Lung (tissue), 12 donors: ENCODE data around the gene LRRC8B. TPM values are rescaled to one million over a fixed set of nuclear protein-coding genes. Genes with fewer than 3 reads are reported as not detected.

Source experiments
- ATAC-seq: fragments of 200-7000 bp; cut with Tn5 transposase; one replicate; pipeline ENCODE4 v1.9.1; 2020; ENCODE audit warnings: moderate number of reproducible peaks; ENCODE audit not compliant: insufficient read depth, low FRiP score
- DNase-seq, 3 donors: peaks; one replicate each; pipeline ENCODE4 v3.0.0-alpha.2; 2013 to 2017
- H3K27ac ChIP-seq, 2 donors: one replicate each; pipeline ENCODE4 v1.5.1; 2013; ENCODE audit warnings: mild to moderate bottlenecking in 2 of 2, moderate library complexity in 2 of 2, control low read depth in 1 of 2, inconsistent platforms in 1 of 2, low read depth in 1 of 2, low read length in 1 of 2
- H3K27me3 ChIP-seq, 3 donors: one replicate each; pipeline ENCODE4 v1.5.1; 2013; ENCODE audit warnings: low read length in 2 of 3; ENCODE audit not compliant: control insufficient read depth in 3 of 3, insufficient read depth in 3 of 3
- H3K36me3 ChIP-seq, 4 donors: one replicate each; pipeline ENCODE4 v1.5.1; 2013; ENCODE audit warnings: low read length in 4 of 4, mild to moderate bottlenecking in 1 of 4, moderate library complexity in 1 of 4; ENCODE audit not compliant: control insufficient read depth in 4 of 4, insufficient read depth in 4 of 4
- H3K4me1 ChIP-seq, 5 donors: one replicate each; pipeline ENCODE4 v1.5.1; 2013; ENCODE audit warnings: low read length in 5 of 5, mild to moderate bottlenecking in 2 of 5, moderate library complexity in 1 of 5; ENCODE audit not compliant: control insufficient read depth in 5 of 5, insufficient read depth in 5 of 5
- H3K4me3 ChIP-seq: one replicate; pipeline ENCODE4 v1.5.1; 2013; ENCODE audit warnings: mild to moderate bottlenecking, control low read depth, moderate library complexity
- H3K9ac ChIP-seq, 2 donors: one replicate each; pipeline ENCODE4 v1.5.1; 2013; ENCODE audit warnings: low read length in 2 of 2, control low read depth in 1 of 2; ENCODE audit not compliant: insufficient read depth in 1 of 2
- H3K9me3 ChIP-seq, 4 donors: one replicate each; pipeline ENCODE4 v1.5.1; 2013; ENCODE audit warnings: low read length in 3 of 4, mild to moderate bottlenecking in 1 of 4, moderate library complexity in 1 of 4; ENCODE audit not compliant: control insufficient read depth in 4 of 4, insufficient read depth in 3 of 4
- CTCF ChIP-seq: IDR thresholded peaks from 2 replicates; pipeline ENCODE4 v1.5.1; 2012; ENCODE audit warnings: mild to moderate bottlenecking; ENCODE audit errors: control extremely low read depth, extremely low read depth
- WGBS, 2 donors: extraction: QIAGEN DNeasy Blood & Tissue Kit; methylation state at CpG; one replicate each; pipeline ENCODE4 v1.1.7; 2013; 5-methylcytosine and 5-hydroxymethylcytosine counted together
- polyA plus RNA-seq, 2 donors: library from polyadenylated mRNA; stranded (reverse); fragments of 200-250 nt; gene quantifications; one replicate each; pipeline ENCODE4 v1.2.1, GENCODE V29; 2013
- total RNA-seq, 2 donors: library from RNA; depleted of rRNA in 1 of 2; stranded (reverse); fragments of >200 nt in 1 of 2; gene quantifications; one replicate each; pipeline ENCODE4 v1.2.1, GENCODE V29; 2014 to 2021
- donor health status: control.
- donor health status: control.
- donor health status: Bipolar disorder and iron deficiency.
- donor health status: healthy.
- donor health status: DM: yes; HTN: yes; CAD: no.

Gene LRRC8B
- total and polyA plus RNA-seq, 4 donors, result 4.3 to 22.8 (median 11.0) TPM

GRCh38 chr1:89606227-89606980 is 81.8 kb downstream of the LRRC8B start:
- Histone ChIP-seq H3K27me3 (no peaks in the 10 kb centered on the region), H3K36me3 (no peaks in the 10 kb centered on the region), H3K4me3 (no peak overlapping the region), H3K9me3 (no peaks in the 10 kb centered on the region), H3K9ac (no peak overlapping the region), H3K27ac (peak overlapping the region in 1 of 2 donors; percentile 29), H3K4me1 (peaks cover 0 to 18% (median 6%) of the 10 kb centered on the region in 5 donors)
- TF ChIP-seq CTCF, result no peak
- WGBS, 2 donors, result 97 to 99% methylated on average over 3 of the region's 3 CpGs
- ATAC-seq (no peak), DNase-seq (no peak)

GRCh38 chr1:89607156-89607555 is 82.5 kb downstream of the LRRC8B start:
- no peak for ATAC-seq
- 79 to 80% methylated on average over 2 of the region's 2 CpGs for WGBS, 2 donors

GRCh38 chr1:89607586-89608318 is 83.1 kb downstream of the LRRC8B start:
- ATAC-seq, result no peak
- no peak for TF ChIP-seq CTCF
- Histone ChIP-seq H3K9me3 (no peaks in the 10 kb centered on the region), H3K27ac (peak overlapping the region in 1 of 2 donors; percentile 67), H3K9ac (no peak overlapping the region), H3K36me3 (no peaks in the 10 kb centered on the region), H3K4me1 (peaks cover 0 to 18% (median 5%) of the 10 kb centered on the region in 5 donors), H3K27me3 (no peaks in the 10 kb centered on the region), H3K4me3 (no peak overlapping the region)
- WGBS, 2 donors, result 76 to 82% methylated on average over 5 of the region's 5 CpGs
- DNase-seq, result no peak

More at GRCh38 chr1:89607156-89607555, 82.5 kb downstream of the LRRC8B start:
- Histone ChIP-seq H3K27ac (peak overlapping the region in 1 of 2 donors; percentile 67), H3K9ac (no peak overlapping the region), H3K9me3 (no peaks in the 10 kb centered on the region), H3K4me3 (no peak overlapping the region), H3K27me3 (no peaks in the 10 kb centered on the region), H3K36me3 (no peaks in the 10 kb centered on the region), H3K4me1 (peaks cover 0 to 18% (median 6%) of the 10 kb centered on the region in 5 donors)
- TF ChIP-seq CTCF, result no peak
- no peak for DNase-seq
